RWPE2 (cell line): ENCODE data around the gene HTRA2.
"Not testable (repeated sequence)": the region's sequence is repeated elsewhere in the genome, so short reads cannot be mapped to it uniquely, and the experiment has no call there.

Experiments used
- ATAC-seq: fragments of 200-7000 bp; cut with Tn5 transposase; 3 replicates; pipeline ENCODE4 v1.9.1; 2021; ENCODE audit warnings: low read depth
- DNase-seq: peaks from one replicate; pipeline ENCODE4 v3.0.0-alpha.2; 2020; ENCODE audit warnings: low spot score
- H3K27ac ChIP-seq: fragments of 450-650 bp; 2 replicates; pipeline ENCODE4 v1.5.1; 2017; ENCODE audit warnings: mild to moderate bottlenecking; ENCODE audit not compliant: poor library complexity, severe bottlenecking
- H3K27me3 ChIP-seq: fragments of 250-450 bp; sonication (Bioruptor Pico); 2 replicates; pipeline ENCODE4 v1.5.1; 2021; ENCODE audit warnings: mild to moderate bottlenecking, moderate library complexity; ENCODE audit not compliant: insufficient read depth, poor library complexity, severe bottlenecking
- H3K36me3 ChIP-seq: fragments of 250-450 bp; sonication (Bioruptor Pico); 2 replicates; pipeline ENCODE4 v1.5.1; 2020; ENCODE audit warnings: low read depth, mild to moderate bottlenecking, moderate library complexity
- H3K4me1 ChIP-seq: fragments of 250-450 bp; sonication (Bioruptor Pico); 2 replicates; pipeline ENCODE4 v1.5.1; 2021; ENCODE audit warnings: mild to moderate bottlenecking, moderate library complexity; ENCODE audit not compliant: insufficient read depth, poor library complexity, severe bottlenecking
- H3K4me3 ChIP-seq: fragments of 250-450 bp; sonication (Bioruptor Pico); 2 replicates; pipeline ENCODE4 v1.5.1; 2021; ENCODE audit warnings: mild to moderate bottlenecking, moderate library complexity; ENCODE audit not compliant: severe bottlenecking
- H3K9me3 ChIP-seq: fragments of 250-450 bp; sonication (Bioruptor Pico); 2 replicates; pipeline ENCODE4 v1.5.1; 2021; ENCODE audit warnings: mild to moderate bottlenecking, moderate library complexity; ENCODE audit not compliant: severe bottlenecking
- CTCF ChIP-seq: fragments of 450-650 bp; IDR thresholded peaks from one replicate; pipeline ENCODE4 v1.5.1; 2017; ENCODE audit warnings: mild to moderate bottlenecking, moderate library complexity; ENCODE audit not compliant: poor library complexity, severe bottlenecking

The HTRA2 gene

GRCh38 chr2:74529357-74530238 is at the start of gene HTRA2, which contains the start of gene AUP1:
Gene HTRA2, plus strand, starts transcription at chr2:74529933. Its CDS starts 74 bp downstream, at chr2:74530007.
Gene AUP1, minus strand, starts transcription at chr2:74529706. Its CDS starts 77 bp downstream, at chr2:74529629.
- TF ChIP-seq CTCF: no peak
- H3K4me3 ChIP-seq: peak within 1 kb of the TSS; percentile 87
- ATAC-seq (peak; percentile 94), DNase-seq (peak; percentile 99)
- H3K27ac ChIP-seq: peak within 1 kb of the TSS; percentile 57
- H3K9me3 ChIP-seq: no peaks in the 10 kb centered on the region
- peaks cover 2% of the 10 kb centered on the region for H3K4me1 ChIP-seq
- H3K27me3 ChIP-seq: no peaks in the 10 kb centered on the region
- peaks cover 42% of the 10 kb centered on the region for H3K36me3 ChIP-seq

GRCh38 chr2:74481431-74481830 is 48.3 kb upstream of the HTRA2 start:
- Histone ChIP-seq H3K27ac (peak overlapping the region; percentile 54), H3K4me1 (no peaks in the 10 kb centered on the region)
- ATAC-seq: no peak

GRCh38 chr2:74481961-74482800 is 47.6 kb upstream of the HTRA2 start:
- H3K4me1 ChIP-seq: no peaks in the 10 kb centered on the region
- H3K9me3 ChIP-seq: no peaks in the 10 kb centered on the region
- TF ChIP-seq CTCF: no peak
- peak overlapping the region; percentile 54 for H3K27ac ChIP-seq
- ATAC-seq (peak; percentile 46), DNase-seq (no peak)
- peaks cover 36% of the 10 kb centered on the region for H3K36me3 ChIP-seq
- no peaks in the 10 kb centered on the region for H3K27me3 ChIP-seq
- H3K4me3 ChIP-seq: peak overlapping the region; percentile 67

More at GRCh38 chr2:74481431-74481830, 48.3 kb upstream of the HTRA2 start:
- DNase-seq: no peak
- H3K27me3 ChIP-seq: no peaks in the 10 kb centered on the region
- H3K9me3 ChIP-seq: no peaks in the 10 kb centered on the region
- TF ChIP-seq CTCF: no peak
- peak overlapping the region; percentile 67 for H3K4me3 ChIP-seq
- peaks cover 34% of the 10 kb centered on the region for H3K36me3 ChIP-seq

- peak within 1 kb of the TSS; percentile 54 for H3K27ac ChIP-seq
- peaks cover 40% of the 10 kb centered on the region for H3K36me3 ChIP-seq
- no peaks in the 10 kb centered on the region for H3K27me3 ChIP-seq
- peaks cover 1% of the 10 kb centered on the region for H3K4me1 ChIP-seq
- H3K4me3 ChIP-seq: peak within 1 kb of the TSS; percentile 67
- ATAC-seq (peak; percentile 93), DNase-seq (peak; percentile 92)
- H3K9me3 ChIP-seq: no peaks in the 10 kb centered on the region
- TF ChIP-seq CTCF: peak; percentile 97
Observed at GRCh38 chr2:74482801-74483674, 46.7 kb upstream of the HTRA2 start, which contains the start of the genes CCDC142 and TTC31. Gene CCDC142, minus strand, starts transcription at chr2:74482998. Its CDS starts 161 bp downstream, at chr2:74482837. Gene TTC31, plus strand, starts transcription at chr2:74483081. Its CDS starts 15 bp downstream, at chr2:74483096.

- peaks cover 43% of the 10 kb centered on the region for H3K36me3 ChIP-seq
- H3K4me3 ChIP-seq: peak overlapping the region; percentile 67
- not testable (repeated sequence) for DNase-seq, H3K9me3 ChIP-seq, H3K4me1 ChIP-seq, H3K27me3 ChIP-seq, ATAC-seq
- H3K27ac ChIP-seq: peak overlapping the region; percentile 54
Observed at GRCh38 chr2:74483675-74484164, 46.0 kb upstream of the HTRA2 start.
